ENCODE data around the gene GARIN6. TPM values are rescaled to one million over a fixed set of nuclear protein-coding genes. Genes with fewer than 3 reads are reported as not detected.

Gene GARIN6
- total RNA-seq, 1 donor from 2014 or later = not detected

DNA sequence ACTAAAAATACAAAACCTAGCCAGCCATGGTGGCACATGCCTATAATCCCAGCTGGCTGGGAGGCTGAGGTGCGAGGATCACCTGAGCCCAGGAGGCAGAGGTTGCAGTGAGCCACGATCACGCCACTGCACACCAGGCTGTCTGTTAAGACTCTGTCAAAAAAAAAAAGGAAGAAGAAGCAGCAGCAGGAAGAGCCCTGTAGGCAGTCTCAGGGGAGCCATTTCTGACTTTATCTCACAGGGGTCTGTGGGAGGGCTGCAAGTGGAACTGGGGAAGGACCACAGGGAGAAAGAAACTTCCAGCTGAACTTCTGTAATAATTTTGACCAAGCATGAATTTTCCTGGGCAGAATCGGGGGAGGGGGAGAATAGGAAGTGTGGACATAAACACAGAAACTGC, 32.7 kb downstream of the GARIN6 start:
- no peak overlapping the region for H3K4me3 Mint-ChIP-seq
- no peaks in the 10 kb centered on the region for H3K36me3 Mint-ChIP-seq
- H3K27me3 Mint-ChIP-seq (ENCODE audit: low read depth) = no peaks in the 10 kb centered on the region
- DNase-seq (ENCODE audit: low spot score in 2 of 2, unreplicated experiment in 2 of 2) = no peak
- TF ChIP-seq, protein P1, sequence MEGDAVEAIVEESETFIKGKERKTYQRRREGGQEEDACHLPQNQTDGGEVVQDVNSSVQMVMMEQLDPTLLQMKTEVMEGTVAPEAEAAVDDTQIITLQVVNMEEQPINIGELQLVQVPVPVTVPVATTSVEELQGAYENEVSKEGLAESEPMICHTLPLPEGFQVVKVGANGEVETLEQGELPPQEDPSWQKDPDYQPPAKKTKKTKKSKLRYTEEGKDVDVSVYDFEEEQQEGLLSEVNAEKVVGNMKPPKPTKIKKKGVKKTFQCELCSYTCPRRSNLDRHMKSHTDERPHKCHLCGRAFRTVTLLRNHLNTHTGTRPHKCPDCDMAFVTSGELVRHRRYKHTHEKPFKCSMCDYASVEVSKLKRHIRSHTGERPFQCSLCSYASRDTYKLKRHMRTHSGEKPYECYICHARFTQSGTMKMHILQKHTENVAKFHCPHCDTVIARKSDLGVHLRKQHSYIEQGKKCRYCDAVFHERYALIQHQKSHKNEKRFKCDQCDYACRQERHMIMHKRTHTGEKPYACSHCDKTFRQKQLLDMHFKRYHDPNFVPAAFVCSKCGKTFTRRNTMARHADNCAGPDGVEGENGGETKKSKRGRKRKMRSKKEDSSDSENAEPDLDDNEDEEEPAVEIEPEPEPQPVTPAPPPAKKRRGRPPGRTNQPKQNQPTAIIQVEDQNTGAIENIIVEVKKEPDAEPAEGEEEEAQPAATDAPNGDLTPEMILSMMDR (IDR thresholded peaks at IDR 0.05; ENCODE audit: unreplicated experiment) = no peak
- no peaks in the 10 kb centered on the region for H3K4me1 Mint-ChIP-seq
- H3K27ac Mint-ChIP-seq = no peak overlapping the region
- peaks cover 6% of the 10 kb centered on the region for H3K9me3 Mint-ChIP-seq

- H3K9me3 Mint-ChIP-seq = peaks cover 11% of the 10 kb centered on the region
- H3K4me1 Mint-ChIP-seq = no peaks in the 10 kb centered on the region
- TF ChIP-seq, protein P1 (IDR thresholded peaks at IDR 0.05; ENCODE audit: unreplicated experiment) = no peak
- no peaks in the 10 kb centered on the region for H3K27me3 Mint-ChIP-seq (ENCODE audit: low read depth)
- no peak for DNase-seq (ENCODE audit: low spot score in 2 of 2, unreplicated experiment in 2 of 2)
- H3K36me3 Mint-ChIP-seq = no peaks in the 10 kb centered on the region
- H3K4me3 Mint-ChIP-seq = no peak overlapping the region
- no peak overlapping the region for H3K27ac Mint-ChIP-seq
These were observed 38.6 kb downstream of the GARIN6 start for GRCh38 chr12:99686142-99686541.

- DNase-seq (ENCODE audit: low spot score in 2 of 2, unreplicated experiment in 2 of 2) = no peak
- Mint-ChIP-seq H3K27me3 (ENCODE audit: low read depth) (no peaks in the 10 kb centered on the region), H3K27ac (no peak overlapping the region), H3K36me3 (no peaks in the 10 kb centered on the region), H3K4me3 (no peak overlapping the region), H3K4me1 (peaks cover 3% of the 10 kb centered on the region), H3K9me3 (peaks cover 5% of the 10 kb centered on the region)
- TF ChIP-seq, protein P1 (IDR thresholded peaks at IDR 0.05; ENCODE audit: unreplicated experiment) = no peak
These were observed 47.5 kb downstream of the GARIN6 start for GRCh38 chr12:99695050-99695449.

Data from mesothelial cell of epicardium (in vitro differentiated cells).